K562 (cell line): ENCODE measurements around the gene NRM. TPM values are rescaled to one million over a fixed set of nuclear protein-coding genes. Genes with fewer than 3 reads are reported as not detected.

Experiments
- FOXK2 ChIP-seq, 2 experiments: fragments of 450-650 bp; IDR thresholded peaks in 1 of 2; conservative IDR thresholded peaks in 1 of 2; 2 replicates each; pipeline ENCODE4 v1.6.1; 2016; ENCODE audit warnings: low read depth in 2 of 2, mild to moderate bottlenecking in 1 of 2
- GATAD2B ChIP-seq: fragments of 450-650 bp; IDR thresholded peaks from 2 replicates; pipeline ENCODE4 v1.6.1; 2017; ENCODE audit warnings: mild to moderate bottlenecking, borderline replicate concordance
- HMG20A ChIP-seq: fragments of 450-650 bp; formaldehyde crosslinking; conservative IDR thresholded peaks from 2 replicates; pipeline ENCODE4 v1.4.0; 2020; ENCODE audit warnings: mild to moderate bottlenecking, mixed read lengths
- HNRNPLL ChIP-seq: fragments of 200-400 bp; formaldehyde crosslinking; IDR thresholded peaks from 2 replicates; pipeline ENCODE4 v1.6.1; 2017; ENCODE audit warnings: low read length, low read depth, mild to moderate bottlenecking; ENCODE audit not compliant: poor library complexity, severe bottlenecking
- POLR2H ChIP-seq: IDR thresholded peaks from 2 replicates; pipeline ENCODE4 v1.6.1; 2016; ENCODE audit warnings: missing genetic modification characterization, low read depth, mild to moderate bottlenecking, control low read depth, missing compliant biosample characterization, moderate library complexity
- RAD21 ChIP-seq, 2 experiments: fragments of 250-450 bp in 1 of 2; fragments of 450-650 bp in 1 of 2; sonication (Bioruptor Pico) in 1 of 2; formaldehyde crosslinking in 1 of 2; IDR thresholded peaks in 1 of 2; conservative IDR thresholded peaks in 1 of 2; 2 replicates each; pipeline versions ENCODE4 v1.4.0 to v1.8.0; 2020 to 2022; ENCODE audit warnings: mild to moderate bottlenecking in 2 of 2, moderate library complexity in 1 of 2
- RB1 ChIP-seq: fragments of 450-650 bp; IDR thresholded peaks from 2 replicates; pipeline ENCODE4 v1.6.1; 2017; ENCODE audit warnings: low read depth, mild to moderate bottlenecking
- TCFL5 ChIP-seq: fragments of 250-450 bp; sonication (Bioruptor Pico); conservative IDR thresholded peaks from 2 replicates; pipeline ENCODE4 v1.6.1; 2021; ENCODE audit warnings: mild to moderate bottlenecking, moderate library complexity, matching md5 sums
- ZNF431 ChIP-seq: sonication (generic); formaldehyde crosslinking; IDR thresholded peaks from 2 replicates; pipeline ENCODE4 v1.8.0; 2022; ENCODE audit warnings: mild to moderate bottlenecking, missing genetic modification reagents
- ZNF584 ChIP-seq: fragments of 200-800 bp; sonication (Bioruptor generic); IDR thresholded peaks from 2 replicates; pipeline ENCODE4 v1.6.1; 2016; ENCODE audit warnings: low read depth, mild to moderate bottlenecking, missing genetic modification characterization, missing compliant biosample characterization
- ZNF766 ChIP-seq: fragments of 200-800 bp; sonication (Bioruptor generic); conservative IDR thresholded peaks from 2 replicates; pipeline ENCODE4 v1.6.1; 2016; ENCODE audit warnings: missing genetic modification characterization, missing compliant biosample characterization
- polyA plus RNA-seq, 8 experiments: library from polyadenylated mRNA; depleted of rRNA in 4 of 8; stranded (reverse) in 5 of 8; unstranded in 3 of 8; fragments of >200 nt; fragmentation: Nextera tagmentation in 2 of 8; fragmentation: Illumina TruSeq in 1 of 8; extraction: Ambion mirVana in 2 of 8; extraction: Trizol in 1 of 8; gene quantifications; 2 replicates each; pipeline versions ENCODE4 v1.2.1 to v1.2.3, GENCODE V29; 2011 to 2014; ENCODE audit warnings: inconsistent platforms in 1 of 8, missing spikeins in 1 of 8
- total RNA-seq, 7 experiments: library from RNA; depleted of rRNA in 6 of 7; stranded (reverse); fragments of >200 nt in 6 of 7; fragmentation: Illumina TruSeq in 2 of 7; extraction: Trizol in 2 of 7; gene quantifications; 2 replicates each; pipeline versions ENCODE4 v1.2.1 to v1.2.3, GENCODE V29; 2011 to 2021; ENCODE audit warnings: low replicate concordance in 1 of 7
- TF ChIP-seq, protein P1 (sequence below): sonication (generic); formaldehyde crosslinking; IDR thresholded peaks from 2 replicates; pipeline ENCODE4 v1.8.1; 2023; ENCODE audit warnings: mild to moderate bottlenecking, missing genetic modification reagents, moderate library complexity
- TF ChIP-seq, protein P2 (sequence below), 2 experiments: IDR thresholded peaks; 2 replicates each; pipeline ENCODE4 v1.6.1; 2012; ENCODE audit warnings: improper control_type of control experiment in 2 of 2, low read depth in 2 of 2, low read length in 2 of 2, borderline replicate concordance in 1 of 2
- TF ChIP-seq, protein P3 (sequence below): fragments of 450-650 bp; IDR thresholded peaks from 2 replicates; pipeline ENCODE4 v1.6.1; 2017; ENCODE audit warnings: antibody characterized with exemption
- TF ChIP-seq, protein P4 (sequence below): fragments of 450-650 bp; IDR thresholded peaks from 2 replicates; pipeline ENCODE4 v1.6.1; 2016; ENCODE audit warnings: mild to moderate bottlenecking

NRM gene
- total and polyA plus RNA-seq, 9 of the 15 experiments (the other 6 are each of a cell fraction or from before 2014, with no cell fraction given): 9.7 to 58.2 (median 18.1) TPM

DNA sequence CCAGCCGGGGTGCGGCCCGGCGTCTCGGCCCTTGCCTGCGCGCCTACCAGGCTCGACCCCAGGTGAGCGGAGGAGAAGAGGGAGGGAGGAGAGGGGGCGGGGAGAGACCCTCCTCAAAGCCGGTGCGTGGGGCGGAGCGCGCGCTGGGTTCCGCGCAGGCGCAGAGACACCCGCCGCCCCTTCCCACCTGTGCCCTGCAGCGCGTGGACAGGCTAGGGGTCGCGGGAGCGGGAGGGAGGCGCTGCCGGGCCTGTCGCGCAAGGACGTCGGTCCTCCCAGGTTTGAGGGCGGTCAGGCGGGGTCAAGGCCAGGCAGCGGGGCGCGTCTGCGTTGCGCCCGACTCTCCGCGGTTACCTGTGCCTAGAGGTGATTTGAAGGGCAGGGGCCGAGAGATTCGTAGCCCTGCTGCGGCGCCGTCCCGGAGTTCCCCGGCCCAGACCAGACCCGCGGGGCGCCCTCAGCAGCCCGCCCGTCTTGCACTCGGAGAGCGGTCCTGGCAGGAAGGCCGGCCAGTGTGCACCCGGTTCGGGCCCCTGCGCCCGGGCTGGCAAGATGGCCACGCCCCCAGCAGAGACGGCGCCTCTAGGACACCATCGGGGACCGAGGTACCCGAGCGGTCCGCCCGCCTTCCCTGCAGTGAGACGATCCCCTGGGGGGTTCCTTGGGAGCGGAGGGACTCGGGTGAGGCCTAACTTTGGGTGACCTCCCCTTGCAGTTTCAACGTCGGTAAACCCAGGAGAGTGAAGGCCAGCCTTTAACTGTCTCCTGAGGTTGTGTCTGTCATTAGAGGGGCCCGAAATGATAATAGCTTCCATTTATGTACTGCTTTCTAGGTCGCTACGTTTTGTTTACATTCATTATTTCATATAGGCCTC, 43.3 kb downstream of the NRM start (continued):
- TF ChIP-seq, protein P1, sequence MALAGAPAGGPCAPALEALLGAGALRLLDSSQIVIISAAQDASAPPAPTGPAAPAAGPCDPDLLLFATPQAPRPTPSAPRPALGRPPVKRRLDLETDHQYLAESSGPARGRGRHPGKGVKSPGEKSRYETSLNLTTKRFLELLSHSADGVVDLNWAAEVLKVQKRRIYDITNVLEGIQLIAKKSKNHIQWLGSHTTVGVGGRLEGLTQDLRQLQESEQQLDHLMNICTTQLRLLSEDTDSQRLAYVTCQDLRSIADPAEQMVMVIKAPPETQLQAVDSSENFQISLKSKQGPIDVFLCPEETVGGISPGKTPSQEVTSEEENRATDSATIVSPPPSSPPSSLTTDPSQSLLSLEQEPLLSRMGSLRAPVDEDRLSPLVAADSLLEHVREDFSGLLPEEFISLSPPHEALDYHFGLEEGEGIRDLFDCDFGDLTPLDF: peak; percentile 28; the same call in 1 of the 2 replicates
- TF ChIP-seq TCFL5 (CRISPR knock-in tag): 0 out of 2 replicates have a peak, but pooled peaks have one; percentile 11
- TF ChIP-seq FOXK2 (conservative IDR thresholded peaks at IDR 0.05 in 1 of 2, IDR thresholded peaks at IDR 0.05 in 1 of 2; ENCODE audit: low read depth in 2 of 2): peak in 1 of 2 experiments; percentile 24; a peak in 1 of 4 replicates
- TF ChIP-seq RB1: peak; percentile 53; the same call in 1 of the 2 replicates
- TF ChIP-seq ZNF584 (CRISPR knock-in tag): no peak
- TF ChIP-seq, protein P2, sequence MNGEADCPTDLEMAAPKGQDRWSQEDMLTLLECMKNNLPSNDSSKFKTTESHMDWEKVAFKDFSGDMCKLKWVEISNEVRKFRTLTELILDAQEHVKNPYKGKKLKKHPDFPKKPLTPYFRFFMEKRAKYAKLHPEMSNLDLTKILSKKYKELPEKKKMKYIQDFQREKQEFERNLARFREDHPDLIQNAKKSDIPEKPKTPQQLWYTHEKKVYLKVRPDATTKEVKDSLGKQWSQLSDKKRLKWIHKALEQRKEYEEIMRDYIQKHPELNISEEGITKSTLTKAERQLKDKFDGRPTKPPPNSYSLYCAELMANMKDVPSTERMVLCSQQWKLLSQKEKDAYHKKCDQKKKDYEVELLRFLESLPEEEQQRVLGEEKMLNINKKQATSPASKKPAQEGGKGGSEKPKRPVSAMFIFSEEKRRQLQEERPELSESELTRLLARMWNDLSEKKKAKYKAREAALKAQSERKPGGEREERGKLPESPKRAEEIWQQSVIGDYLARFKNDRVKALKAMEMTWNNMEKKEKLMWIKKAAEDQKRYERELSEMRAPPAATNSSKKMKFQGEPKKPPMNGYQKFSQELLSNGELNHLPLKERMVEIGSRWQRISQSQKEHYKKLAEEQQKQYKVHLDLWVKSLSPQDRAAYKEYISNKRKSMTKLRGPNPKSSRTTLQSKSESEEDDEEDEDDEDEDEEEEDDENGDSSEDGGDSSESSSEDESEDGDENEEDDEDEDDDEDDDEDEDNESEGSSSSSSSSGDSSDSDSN (IDR thresholded peaks at IDR 0.05; ENCODE audit: borderline replicate concordance in 1 of 2, low read depth in 2 of 2, low read length in 2 of 2): peak; percentile 86 to 91; a peak in 2 of 4 replicates
- no peak for TF ChIP-seq ZNF766 (CRISPR knock-in tag)
- TF ChIP-seq GATAD2B: no peak
- TF ChIP-seq RAD21 (CRISPR knock-in tag; conservative IDR thresholded peaks at IDR 0.05 in 1 of 2, IDR thresholded peaks at IDR 0.05 in 1 of 2): peak in 1 of 2 experiments; percentile 2; a peak in 1 of 4 replicates
- TF ChIP-seq POLR2H (tag): peak; percentile 50; the same call in 1 of the 2 replicates
- TF ChIP-seq, protein P3, sequence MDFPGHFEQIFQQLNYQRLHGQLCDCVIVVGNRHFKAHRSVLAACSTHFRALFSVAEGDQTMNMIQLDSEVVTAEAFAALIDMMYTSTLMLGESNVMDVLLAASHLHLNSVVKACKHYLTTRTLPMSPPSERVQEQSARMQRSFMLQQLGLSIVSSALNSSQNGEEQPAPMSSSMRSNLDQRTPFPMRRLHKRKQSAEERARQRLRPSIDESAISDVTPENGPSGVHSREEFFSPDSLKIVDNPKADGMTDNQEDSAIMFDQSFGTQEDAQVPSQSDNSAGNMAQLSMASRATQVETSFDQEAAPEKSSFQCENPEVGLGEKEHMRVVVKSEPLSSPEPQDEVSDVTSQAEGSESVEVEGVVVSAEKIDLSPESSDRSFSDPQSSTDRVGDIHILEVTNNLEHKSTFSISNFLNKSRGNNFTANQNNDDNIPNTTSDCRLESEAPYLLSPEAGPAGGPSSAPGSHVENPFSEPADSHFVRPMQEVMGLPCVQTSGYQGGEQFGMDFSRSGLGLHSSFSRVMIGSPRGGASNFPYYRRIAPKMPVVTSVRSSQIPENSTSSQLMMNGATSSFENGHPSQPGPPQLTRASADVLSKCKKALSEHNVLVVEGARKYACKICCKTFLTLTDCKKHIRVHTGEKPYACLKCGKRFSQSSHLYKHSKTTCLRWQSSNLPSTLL: no peak
- TF ChIP-seq HMG20A (CRISPR knock-in tag): no peak
- TF ChIP-seq, protein P4, sequence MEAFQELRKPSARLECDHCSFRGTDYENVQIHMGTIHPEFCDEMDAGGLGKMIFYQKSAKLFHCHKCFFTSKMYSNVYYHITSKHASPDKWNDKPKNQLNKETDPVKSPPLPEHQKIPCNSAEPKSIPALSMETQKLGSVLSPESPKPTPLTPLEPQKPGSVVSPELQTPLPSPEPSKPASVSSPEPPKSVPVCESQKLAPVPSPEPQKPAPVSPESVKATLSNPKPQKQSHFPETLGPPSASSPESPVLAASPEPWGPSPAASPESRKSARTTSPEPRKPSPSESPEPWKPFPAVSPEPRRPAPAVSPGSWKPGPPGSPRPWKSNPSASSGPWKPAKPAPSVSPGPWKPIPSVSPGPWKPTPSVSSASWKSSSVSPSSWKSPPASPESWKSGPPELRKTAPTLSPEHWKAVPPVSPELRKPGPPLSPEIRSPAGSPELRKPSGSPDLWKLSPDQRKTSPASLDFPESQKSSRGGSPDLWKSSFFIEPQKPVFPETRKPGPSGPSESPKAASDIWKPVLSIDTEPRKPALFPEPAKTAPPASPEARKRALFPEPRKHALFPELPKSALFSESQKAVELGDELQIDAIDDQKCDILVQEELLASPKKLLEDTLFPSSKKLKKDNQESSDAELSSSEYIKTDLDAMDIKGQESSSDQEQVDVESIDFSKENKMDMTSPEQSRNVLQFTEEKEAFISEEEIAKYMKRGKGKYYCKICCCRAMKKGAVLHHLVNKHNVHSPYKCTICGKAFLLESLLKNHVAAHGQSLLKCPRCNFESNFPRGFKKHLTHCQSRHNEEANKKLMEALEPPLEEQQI: no peak
- TF ChIP-seq HNRNPLL: peak; percentile 7
- peak; percentile 60 for TF ChIP-seq ZNF431 (CRISPR knock-in tag)
